ENCODE results near the gene MIGA2. TPM values are rescaled to one million over a fixed set of nuclear protein-coding genes. Genes with fewer than 3 reads are reported as not detected.

The MIGA2 gene
- total and polyA plus RNA-seq, 9 of the 15 experiments (the other 6 are each of a cell fraction or from before 2014, with no cell fraction given) = 0.15 to 54.1 (median 18.0) TPM

GRCh38 chr9:129080601-129081387, 44.4 kb downstream of the MIGA2 start, which contains the start of gene DOLPP1 (continued):
- TF ChIP-seq STAT6 (CRISPR knock-in tag; IDR thresholded peaks at IDR 0.05) (peak; percentile 83; the same call in 1 of the 2 replicates), SAP30 (IDR thresholded peaks at IDR 0.05; ENCODE audit: borderline replicate concordance, insufficient read depth, low read depth, low read length, poor library complexity, severe bottlenecking) (peak; percentile 86), TEAD2 (tag; IDR thresholded peaks at IDR 0.05) (no peak), GATAD2B (IDR thresholded peaks at IDR 0.05; ENCODE audit: borderline replicate concordance) (no peak), ZNF165 (CRISPR knock-in tag; IDR thresholded peaks at IDR 0.05; ENCODE audit: borderline replicate concordance) (peak; percentile 66; the same call in 1 of the 2 replicates), RAD21 (CRISPR knock-in tag; conservative IDR thresholded peaks at IDR 0.05 in 1 of 2, IDR thresholded peaks at IDR 0.05 in 1 of 2) (0 out of 4 replicates have a peak, but pooled peaks of 1 of the 2 experiments have one; percentile 0), PRMT5 (CRISPR knock-in tag; IDR thresholded peaks at IDR 0.05) (no peak), ZBTB9 (CRISPR knock-in tag; IDR thresholded peaks at IDR 0.05) (peak; percentile 66; the same call in 1 of the 2 replicates), ZNF589 (CRISPR knock-in tag; IDR thresholded peaks at IDR 0.05; ENCODE audit: low read depth) (peak; percentile 100), LCOR (CRISPR knock-in tag; IDR thresholded peaks at IDR 0.05) (peak; percentile 66; the same call in 1 of the 2 replicates), ESRRB (CRISPR knock-in tag; IDR thresholded peaks at IDR 0.05; ENCODE audit: borderline replicate concordance) (no peak), POLR2AphosphoS2 (IDR thresholded peaks at IDR 0.05; ENCODE audit: low read length) (no peak), MXD1 (CRISPR knock-in tag; IDR thresholded peaks at IDR 0.05; ENCODE audit: borderline replicate concordance, poor library complexity, severe bottlenecking) (peak; percentile 37), U2AF1 (optimal IDR thresholded peaks at IDR 0.05; ENCODE audit: low read depth, low read length) (no peak), CEBPZ (IDR thresholded peaks at IDR 0.05; ENCODE audit: borderline replicate concordance, low read depth, low read length) (peak; percentile 85), ZKSCAN8 (CRISPR knock-in tag; IDR thresholded peaks at IDR 0.05) (peak; percentile 95), BCL6 (CRISPR knock-in tag; IDR thresholded peaks at IDR 0.05) (0 out of 2 replicates have a peak, but pooled peaks have one; percentile 41)
